HepG2 (cell line): ENCODE measurements around the gene AUTS2.

ENCODE experiments used
- BRF2 ChIP-seq: sonication (generic); formaldehyde crosslinking; IDR thresholded peaks from 2 replicates; pipeline ENCODE4 v1.8.1; 2022; ENCODE audit warnings: mild to moderate bottlenecking, missing genetic modification reagents
- FOXC1 ChIP-seq: sonication (generic); formaldehyde crosslinking; IDR thresholded peaks from 2 replicates; pipeline ENCODE4 v1.8.0; 2022; ENCODE audit warnings: mild to moderate bottlenecking, missing genetic modification reagents, borderline replicate concordance
- FOXP4 ChIP-seq: sonication (generic); formaldehyde crosslinking; IDR thresholded peaks from 2 replicates; pipeline ENCODE4 v1.4.0; 2020; ENCODE audit warnings: missing genetic modification reagents
- PAF1 ChIP-seq: IDR thresholded peaks from 2 replicates; pipeline ENCODE4 v1.6.1; 2016; ENCODE audit warnings: missing genetic modification reagents, missing compliant biosample characterization
- PRMT3 ChIP-seq: sonication (generic); formaldehyde crosslinking; IDR thresholded peaks from 2 replicates; pipeline ENCODE4 v1.8.1; 2022; ENCODE audit warnings: low read depth, mild to moderate bottlenecking, moderate library complexity, missing genetic modification reagents, borderline replicate concordance
- ZNF572 ChIP-seq: sonication (generic); formaldehyde crosslinking; IDR thresholded peaks from 2 replicates; pipeline ENCODE4 v1.5.1; 2020; ENCODE audit warnings: mild to moderate bottlenecking, missing genetic modification reagents
- TF ChIP-seq, protein P1 (sequence below): sonication (generic); formaldehyde crosslinking; IDR thresholded peaks from 2 replicates; pipeline ENCODE4 v1.5.0; 2020; ENCODE audit warnings: mild to moderate bottlenecking, missing genetic modification reagents, moderate library complexity
- TF ChIP-seq, protein P2 (sequence below): fragments of 450-650 bp; IDR thresholded peaks from 2 replicates; pipeline ENCODE4 v1.6.1; 2016

DNA sequence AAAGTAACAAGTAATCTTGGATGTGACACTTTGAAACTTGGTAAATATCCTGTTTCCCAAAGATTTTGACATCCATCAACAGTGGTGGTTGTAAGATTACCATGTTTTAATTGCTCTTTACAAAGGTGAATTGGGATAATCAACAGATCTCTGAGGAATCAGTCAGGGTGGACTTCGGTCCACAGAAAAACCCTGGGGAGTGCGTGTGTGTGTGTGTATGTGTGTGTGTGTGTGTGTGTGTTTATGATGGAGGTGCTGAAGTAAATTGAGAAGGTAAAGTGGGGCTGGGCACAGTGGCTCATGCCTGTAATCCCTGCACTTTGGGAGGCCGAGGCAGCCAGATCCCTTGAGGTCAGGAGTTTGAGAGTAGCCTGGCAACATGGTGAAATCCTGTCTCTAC lies 12.0 kb upstream of the AUTS2 start:
- no peak for TF ChIP-seq PRMT3
- TF ChIP-seq, protein P1, sequence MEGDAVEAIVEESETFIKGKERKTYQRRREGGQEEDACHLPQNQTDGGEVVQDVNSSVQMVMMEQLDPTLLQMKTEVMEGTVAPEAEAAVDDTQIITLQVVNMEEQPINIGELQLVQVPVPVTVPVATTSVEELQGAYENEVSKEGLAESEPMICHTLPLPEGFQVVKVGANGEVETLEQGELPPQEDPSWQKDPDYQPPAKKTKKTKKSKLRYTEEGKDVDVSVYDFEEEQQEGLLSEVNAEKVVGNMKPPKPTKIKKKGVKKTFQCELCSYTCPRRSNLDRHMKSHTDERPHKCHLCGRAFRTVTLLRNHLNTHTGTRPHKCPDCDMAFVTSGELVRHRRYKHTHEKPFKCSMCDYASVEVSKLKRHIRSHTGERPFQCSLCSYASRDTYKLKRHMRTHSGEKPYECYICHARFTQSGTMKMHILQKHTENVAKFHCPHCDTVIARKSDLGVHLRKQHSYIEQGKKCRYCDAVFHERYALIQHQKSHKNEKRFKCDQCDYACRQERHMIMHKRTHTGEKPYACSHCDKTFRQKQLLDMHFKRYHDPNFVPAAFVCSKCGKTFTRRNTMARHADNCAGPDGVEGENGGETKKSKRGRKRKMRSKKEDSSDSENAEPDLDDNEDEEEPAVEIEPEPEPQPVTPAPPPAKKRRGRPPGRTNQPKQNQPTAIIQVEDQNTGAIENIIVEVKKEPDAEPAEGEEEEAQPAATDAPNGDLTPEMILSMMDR (CRISPR knock-in tag), result no peak
- no peak for TF ChIP-seq FOXP4 (CRISPR knock-in tag)
- no peak for TF ChIP-seq PAF1
- TF ChIP-seq FOXC1 (CRISPR knock-in tag), result no peak
- TF ChIP-seq ZNF572 (CRISPR knock-in tag), result no peak
- TF ChIP-seq, protein P2, sequence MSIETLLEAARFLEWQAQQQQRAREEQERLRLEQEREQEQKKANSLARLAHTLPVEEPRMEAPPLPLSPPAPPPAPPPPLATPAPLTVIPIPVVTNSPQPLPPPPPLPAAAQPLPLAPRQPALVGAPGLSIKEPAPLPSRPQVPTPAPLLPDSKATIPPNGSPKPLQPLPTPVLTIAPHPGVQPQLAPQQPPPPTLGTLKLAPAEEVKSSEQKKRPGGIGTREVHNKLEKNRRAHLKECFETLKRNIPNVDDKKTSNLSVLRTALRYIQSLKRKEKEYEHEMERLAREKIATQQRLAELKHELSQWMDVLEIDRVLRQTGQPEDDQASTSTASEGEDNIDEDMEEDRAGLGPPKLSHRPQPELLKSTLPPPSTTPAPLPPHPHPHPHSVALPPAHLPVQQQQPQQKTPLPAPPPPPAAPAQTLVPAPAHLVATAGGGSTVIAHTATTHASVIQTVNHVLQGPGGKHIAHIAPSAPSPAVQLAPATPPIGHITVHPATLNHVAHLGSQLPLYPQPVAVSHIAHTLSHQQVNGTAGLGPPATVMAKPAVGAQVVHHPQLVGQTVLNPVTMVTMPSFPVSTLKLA, result no peak
- no peak for TF ChIP-seq BRF2
